Activated CD8-positive, alpha-beta T cell treated with anti-CD3 and anti-CD28 coated beads for 36 hours (primary cell): ENCODE measurements around the gene PBOV1. TPM values are rescaled to one million over a fixed set of nuclear protein-coding genes. Genes with fewer than 3 reads are reported as not detected.

Source experiments
- ATAC-seq: fragments of 200-7000 bp; cut with Tn5 transposase; one replicate; pipeline ENCODE4 v1.10.0; 2021; ENCODE audit warnings: mild to moderate bottlenecking, moderate library complexity
- CTCF ChIA-PET: fragments of 350-600 bp; sonication (Branson Sonifier 250); formaldehyde crosslinking; loops from one replicate; lab custom pipeline; 2021; ENCODE audit warnings: antibody characterized with exemption; lab: Charles Lee
- POLR2A ChIA-PET: fragments of 350-600 bp; sonication (Branson Sonifier 250); formaldehyde crosslinking; loops from one replicate; lab custom pipeline; 2021; ENCODE audit warnings: antibody characterized with exemption; lab: Charles Lee
- DNase-seq: peaks from one replicate; pipeline ENCODE4 v3.0.0-alpha.2; 2020
- H3K27ac Mint-ChIP-seq: one replicate; pipeline ENCODE4 v1.8.0; 2021; ENCODE audit warnings: mild to moderate bottlenecking, mixed read lengths
- H3K27me3 Mint-ChIP-seq: one replicate; pipeline ENCODE4 v1.8.0; 2021; ENCODE audit warnings: mixed read lengths
- H3K36me3 Mint-ChIP-seq: one replicate; pipeline ENCODE4 v1.8.0; 2021; ENCODE audit warnings: low read depth, mixed read lengths
- H3K4me1 Mint-ChIP-seq: one replicate; pipeline ENCODE4 v1.8.0; 2021; ENCODE audit warnings: low read depth, mixed read lengths
- H3K4me3 Mint-ChIP-seq: one replicate; pipeline ENCODE4 v1.8.0; 2021; ENCODE audit warnings: mild to moderate bottlenecking, moderate library complexity, mixed read lengths
- H3K9me3 Mint-ChIP-seq: one replicate; pipeline ENCODE4 v1.8.0; 2021; ENCODE audit warnings: mixed read lengths
- intact Hi-C: fragments of 100-400 bp; cut with micrococcal nuclease; formaldehyde crosslinking; loops from one replicate; pipeline ENCODE4 v1.10.0; 2022
- total RNA-seq, 2 experiments: library from RNA; stranded (reverse); gene quantifications; one replicate each; pipeline ENCODE4 v1.2.3, GENCODE V29; 2021
- TF ChIP-seq, protein P1 (sequence below): fragments of 200-600 bp; IDR thresholded peaks from one replicate; pipeline ENCODE4 v1.8.0; 2022; ENCODE audit warnings: antibody characterized with exemption, mild to moderate bottlenecking

The PBOV1 gene
- total RNA-seq, 2 experiments from 2014 or later, result not detected

DNA sequence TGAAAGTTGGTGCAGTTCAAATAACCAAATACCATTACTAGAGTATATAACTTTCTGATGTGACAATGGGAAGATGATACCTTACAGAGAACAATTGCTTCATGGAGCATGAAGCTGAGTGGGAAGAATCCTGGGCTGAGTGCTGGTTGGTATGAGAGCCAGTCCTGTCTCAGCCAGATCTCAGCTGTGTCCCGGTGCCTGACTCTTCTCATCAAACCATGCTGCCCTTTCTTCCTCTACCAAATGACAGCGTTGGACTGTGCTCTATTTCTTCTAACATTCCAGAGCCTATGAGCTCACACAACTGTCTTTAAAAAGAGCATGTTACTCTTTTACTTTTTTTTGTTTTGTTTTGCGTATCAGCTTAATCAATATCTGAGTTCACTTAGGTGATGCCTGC, 27.5 kb upstream of the PBOV1 start:
- no peak overlapping the region for H3K4me3 Mint-ChIP-seq
- no peak for DNase-seq
- no peaks in the 10 kb centered on the region for H3K9me3 Mint-ChIP-seq
- H3K4me1 Mint-ChIP-seq, result no peaks in the 10 kb centered on the region
- TF ChIP-seq, protein P1, sequence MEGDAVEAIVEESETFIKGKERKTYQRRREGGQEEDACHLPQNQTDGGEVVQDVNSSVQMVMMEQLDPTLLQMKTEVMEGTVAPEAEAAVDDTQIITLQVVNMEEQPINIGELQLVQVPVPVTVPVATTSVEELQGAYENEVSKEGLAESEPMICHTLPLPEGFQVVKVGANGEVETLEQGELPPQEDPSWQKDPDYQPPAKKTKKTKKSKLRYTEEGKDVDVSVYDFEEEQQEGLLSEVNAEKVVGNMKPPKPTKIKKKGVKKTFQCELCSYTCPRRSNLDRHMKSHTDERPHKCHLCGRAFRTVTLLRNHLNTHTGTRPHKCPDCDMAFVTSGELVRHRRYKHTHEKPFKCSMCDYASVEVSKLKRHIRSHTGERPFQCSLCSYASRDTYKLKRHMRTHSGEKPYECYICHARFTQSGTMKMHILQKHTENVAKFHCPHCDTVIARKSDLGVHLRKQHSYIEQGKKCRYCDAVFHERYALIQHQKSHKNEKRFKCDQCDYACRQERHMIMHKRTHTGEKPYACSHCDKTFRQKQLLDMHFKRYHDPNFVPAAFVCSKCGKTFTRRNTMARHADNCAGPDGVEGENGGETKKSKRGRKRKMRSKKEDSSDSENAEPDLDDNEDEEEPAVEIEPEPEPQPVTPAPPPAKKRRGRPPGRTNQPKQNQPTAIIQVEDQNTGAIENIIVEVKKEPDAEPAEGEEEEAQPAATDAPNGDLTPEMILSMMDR, result no peak
- ChIA-PET CTCF (interaction anchor here (0.8 kb wide), 1 partner anchor 56 kb away, joined by 3 read pairs; no protein-coding TSS in a partner anchor), POLR2A (no interaction called here)
- H3K27me3 Mint-ChIP-seq, result peaks cover 6% of the 10 kb centered on the region
- ATAC-seq, result no peak
- no peak overlapping the region for H3K27ac Mint-ChIP-seq
- intact Hi-C loops, result no loop called here
- no peaks in the 10 kb centered on the region for H3K36me3 Mint-ChIP-seq

DNA sequence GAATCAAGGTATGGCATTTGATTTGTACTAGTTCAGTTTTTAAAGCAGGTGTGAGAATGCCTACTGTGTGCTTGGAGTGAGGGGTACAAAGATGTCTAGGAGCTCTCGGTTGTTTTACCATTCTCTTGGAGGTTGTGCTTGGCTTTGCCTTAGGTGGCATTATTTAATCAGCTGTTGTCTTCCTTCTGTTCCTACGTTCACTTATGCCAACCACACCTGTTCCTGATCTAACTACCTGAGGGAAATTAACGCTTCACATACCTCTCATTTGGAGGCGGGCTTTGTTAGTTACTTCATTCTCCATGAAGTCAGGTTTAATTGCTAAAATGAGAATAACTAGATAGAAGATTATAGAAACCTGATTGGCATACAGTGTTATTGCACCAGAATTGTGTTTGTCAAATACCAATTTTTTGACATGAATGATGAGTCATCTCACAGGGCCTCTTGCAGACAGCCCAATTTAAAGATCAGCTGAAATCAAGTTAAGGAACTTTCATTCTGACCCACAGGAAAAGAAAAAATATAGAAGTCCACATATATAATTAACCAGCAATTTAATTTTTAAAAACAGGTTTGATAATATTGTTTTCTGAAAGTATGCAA, 24.8 kb upstream of the PBOV1 start:
- no peak overlapping the region for H3K27ac Mint-ChIP-seq
- intact Hi-C loops, result no loop called here
- peaks cover 6% of the 10 kb centered on the region for H3K27me3 Mint-ChIP-seq
- no peaks in the 10 kb centered on the region for H3K9me3 Mint-ChIP-seq
- CTCF ChIA-PET, result no interaction called here
- ATAC-seq (no peak), DNase-seq (no peak)
- H3K4me3 Mint-ChIP-seq, result no peak overlapping the region
- POLR2A ChIA-PET, result no interaction called here
- TF ChIP-seq, protein P1, result no peak
- H3K4me1 Mint-ChIP-seq, result no peaks in the 10 kb centered on the region
- no peaks in the 10 kb centered on the region for H3K36me3 Mint-ChIP-seq

DNA sequence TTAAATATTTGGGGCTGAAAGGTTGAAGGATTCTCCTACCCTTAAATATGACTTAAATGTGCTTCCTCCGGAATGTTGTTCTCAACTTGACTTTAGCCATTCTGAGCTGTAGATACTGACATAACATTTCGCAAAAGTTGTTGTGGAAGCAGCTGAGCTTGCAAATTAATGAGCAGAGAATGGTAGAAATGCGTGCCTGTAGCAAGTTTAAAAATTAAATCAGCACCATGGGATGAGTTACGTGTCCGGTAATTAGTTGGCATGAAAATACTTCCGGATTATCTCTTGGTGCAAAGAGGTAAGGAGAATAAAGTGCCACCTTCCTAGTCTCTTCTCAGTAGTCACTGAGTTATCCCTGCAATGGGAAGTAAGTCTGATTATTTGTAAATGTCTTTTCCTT, 23.6 kb upstream of the PBOV1 start:
- peaks cover 3% of the 10 kb centered on the region for H3K27me3 Mint-ChIP-seq
- ATAC-seq, result no peak
- DNase-seq, result no peak
- H3K36me3 Mint-ChIP-seq, result no peaks in the 10 kb centered on the region
- H3K4me1 Mint-ChIP-seq, result no peaks in the 10 kb centered on the region
- no peak overlapping the region for H3K4me3 Mint-ChIP-seq
- TF ChIP-seq, protein P1, result no peak
- no peak overlapping the region for H3K27ac Mint-ChIP-seq
- intact Hi-C loops, result no loop called here
- ChIA-PET CTCF (interaction anchor here (1.3 kb wide), 1 partner anchor 126 kb away, joined by 5 read pairs; no protein-coding TSS in a partner anchor), POLR2A (no interaction called here)
- no peaks in the 10 kb centered on the region for H3K9me3 Mint-ChIP-seq

DNA sequence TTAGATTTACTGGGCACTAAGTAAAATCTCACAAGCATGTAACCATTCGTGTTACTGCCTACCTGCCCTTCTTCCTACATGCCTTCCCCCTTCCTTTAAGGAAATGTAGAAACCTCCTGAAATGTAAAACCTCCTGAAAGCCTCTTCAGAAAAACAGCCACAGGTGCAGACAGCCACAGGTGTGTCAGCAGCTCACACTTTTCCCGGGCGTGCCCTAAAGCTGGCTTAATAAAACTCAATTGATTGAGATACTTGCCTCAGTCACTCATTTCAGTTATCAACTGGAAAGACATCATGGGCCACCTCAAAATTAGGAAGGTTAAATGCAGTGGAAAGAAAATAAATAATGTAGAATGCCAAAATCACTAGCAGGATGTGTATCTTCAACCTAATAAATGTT, 23.1 kb upstream of the PBOV1 start:
- H3K36me3 Mint-ChIP-seq, result no peaks in the 10 kb centered on the region
- POLR2A ChIA-PET, result no interaction called here
- intact Hi-C loops, result no loop called here

More for the DNA sequence above, 23.1 kb upstream of the PBOV1 start:
- no peak for ATAC-seq
- Mint-ChIP-seq H3K4me3 (no peak overlapping the region), H3K27ac (no peak overlapping the region), H3K27me3 (peaks cover 3% of the 10 kb centered on the region), H3K9me3 (no peaks in the 10 kb centered on the region), H3K4me1 (no peaks in the 10 kb centered on the region)
- TF ChIP-seq, protein P1, result no peak
- DNase-seq, result no peak
- CTCF ChIA-PET, result interaction anchor here (1.3 kb wide), 1 partner anchor 126 kb away, joined by 5 read pairs; no protein-coding TSS in a partner anchor
